Liver (tissue), 3 donors: ENCODE measurements around the gene GTF3C5.

Experiments used
- CTCF ChIP-seq: fragments of 150-350 bp; IDR thresholded peaks from 2 replicates; pipeline ENCODE4 v1.5.1; 2017; ENCODE audit warnings: improper control_type of control experiment, low read depth, low read length; ENCODE audit not compliant: missing input control
- EGR1 ChIP-seq, 2 donors: IDR thresholded peaks; 2 replicates each; pipeline ENCODE4 v1.6.1; 2016 to 2018; ENCODE audit warnings: antibody characterized with exemption in 2 of 2, low read depth in 2 of 2
- donor health status: healthy.
- donor health status: healthy.

DNA sequence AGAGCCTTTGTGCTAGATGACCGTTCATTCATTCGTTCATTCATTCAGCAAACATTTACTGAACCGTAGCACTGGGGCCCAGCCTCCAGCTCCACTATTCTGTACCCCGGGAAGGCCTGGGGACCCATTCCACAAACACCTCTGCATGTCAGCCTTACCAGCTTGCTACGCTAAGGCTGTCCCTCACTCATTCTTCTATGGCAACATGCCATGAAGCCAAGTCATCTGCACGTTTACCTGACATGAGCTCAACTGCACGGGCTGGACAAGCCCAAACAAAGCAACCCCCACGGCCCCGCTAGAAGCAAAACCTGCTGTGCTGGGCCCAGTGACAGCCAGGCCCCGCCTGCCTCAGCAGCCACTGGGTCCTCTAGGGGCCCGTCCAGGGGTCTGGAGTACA, 37.0 kb downstream of the GTF3C5 start:
- no peak for TF ChIP-seq CTCF
- TF ChIP-seq EGR1 (IDR thresholded peaks at IDR 0.05; ENCODE audit: low read depth in 2 of 2), result no peak
